GM12878 (cell line): ENCODE measurements around the gene CTSS. TPM values are rescaled to one million over a fixed set of nuclear protein-coding genes. Genes with fewer than 3 reads are reported as not detected.

Experiments used
- BCL3 ChIP-seq: IDR thresholded peaks from 2 replicates; pipeline ENCODE4 v1.6.1; 2011; ENCODE audit warnings: borderline replicate concordance, low read depth, mild to moderate bottlenecking, moderate library complexity, low read length; ENCODE audit not compliant: insufficient read depth, poor library complexity, severe bottlenecking
- CBFB ChIP-seq: IDR thresholded peaks from 2 replicates; pipeline ENCODE4 v1.6.1; 2016; ENCODE audit warnings: antibody characterized with exemption, low read depth
- ETV6 ChIP-seq, 2 experiments: fragments of 450-650 bp in 1 of 2; IDR thresholded peaks in 1 of 2; conservative IDR thresholded peaks in 1 of 2; 2 replicates each; pipeline ENCODE4 v1.6.1; 2014; ENCODE audit warnings: antibody characterized with exemption in 1 of 2, borderline replicate concordance in 1 of 2, low read depth in 1 of 2, mild to moderate bottlenecking in 1 of 2, moderate library complexity in 1 of 2
- EZH2 ChIP-seq: IDR thresholded peaks from 2 replicates; pipeline ENCODE4 v1.6.1; 2012; ENCODE audit warnings: low read depth, mild to moderate bottlenecking, control low read depth, inconsistent platforms, low read length, borderline replicate concordance; ENCODE audit not compliant: control insufficient read depth
- IKZF1 ChIP-seq: fragments of 450-650 bp; conservative IDR thresholded peaks from 2 replicates; pipeline ENCODE4 v1.6.1; 2017; ENCODE audit warnings: antibody characterized with exemption, mild to moderate bottlenecking
- IRF4 ChIP-seq: IDR thresholded peaks from 2 replicates; pipeline ENCODE4 v1.6.1; 2011; ENCODE audit warnings: low read depth, low read length
- KLF5 ChIP-seq: fragments of 450-650 bp; IDR thresholded peaks from 2 replicates; pipeline ENCODE4 v1.6.1; 2014; ENCODE audit warnings: mild to moderate bottlenecking; ENCODE audit not compliant: partially characterized antibody
- MAX ChIP-seq: IDR thresholded peaks from 2 replicates; pipeline ENCODE4 v1.6.1; 2012; ENCODE audit warnings: low read depth, low read length, improper control_type of control experiment
- MTA2 ChIP-seq: fragments of 450-650 bp; IDR thresholded peaks from 2 replicates; pipeline ENCODE4 v1.6.1; 2016; ENCODE audit warnings: low read depth, mild to moderate bottlenecking, moderate library complexity
- MXI1 ChIP-seq: fragments of 150-350 bp; IDR thresholded peaks from 2 replicates; pipeline ENCODE4 v1.6.1; 2011; ENCODE audit warnings: low read depth, mild to moderate bottlenecking, inconsistent platforms, low read length, improper control_type of control experiment
- MYC ChIP-seq: IDR thresholded peaks from 2 replicates; pipeline ENCODE4 v1.6.1; 2011; ENCODE audit warnings: mild to moderate bottlenecking, low read length, moderate library complexity, inconsistent platforms; ENCODE audit not compliant: insufficient read depth, insufficient replicate concordance, insufficient read length, severe bottlenecking
- NBN ChIP-seq: fragments of 450-650 bp; IDR thresholded peaks from 2 replicates; pipeline ENCODE4 v1.6.1; 2016
- PBX3 ChIP-seq: IDR thresholded peaks from 2 replicates; pipeline ENCODE4 v1.6.1; 2011; ENCODE audit warnings: mild to moderate bottlenecking, low read depth, low read length, moderate library complexity; ENCODE audit not compliant: insufficient replicate concordance
- PML ChIP-seq: IDR thresholded peaks from 2 replicates; pipeline ENCODE4 v1.6.1; 2012; ENCODE audit warnings: low read length, inconsistent platforms
- POLR2AphosphoS5 ChIP-seq: IDR thresholded peaks from 2 replicates; pipeline ENCODE4 v1.6.1; 2011; ENCODE audit warnings: mild to moderate bottlenecking, low read length, inconsistent platforms
- RELB ChIP-seq: fragments of 450-650 bp; IDR thresholded peaks from 2 replicates; pipeline ENCODE4 v1.6.1; 2017; ENCODE audit warnings: low read depth, mild to moderate bottlenecking, moderate library complexity
- SPI1 ChIP-seq: IDR thresholded peaks from 2 replicates; pipeline ENCODE4 v1.6.1; 2011; ENCODE audit warnings: low read depth, mild to moderate bottlenecking, low read length, moderate library complexity, borderline replicate concordance; ENCODE audit not compliant: insufficient read depth
- polyA plus RNA-seq, 11 experiments: library from polyadenylated mRNA; depleted of rRNA in 4 of 11; unstranded in 6 of 11; stranded (reverse) in 5 of 11; fragments of >200 nt; fragmentation: Nextera tagmentation in 4 of 11; fragmentation: Illumina TruSeq in 1 of 11; extraction: Ambion mirVana in 4 of 11; extraction: Trizol in 1 of 11; gene quantifications; 1 replicate in 1 of 11; 2 replicates in 10 of 11; pipeline versions ENCODE4 v1.2.1 to v1.2.3, GENCODE V29; 2011 to 2016; ENCODE audit warnings: inconsistent platforms in 2 of 11, missing spikeins in 2 of 11, low read depth in 1 of 11
- total RNA-seq, 4 experiments: library from RNA; depleted of rRNA in 3 of 4; stranded (reverse); fragments of >200 nt in 3 of 4; fragmentation: Illumina TruSeq in 1 of 4; extraction: Trizol in 1 of 4; gene quantifications; 2 replicates each; pipeline versions ENCODE4 v1.2.1 to v1.2.3, GENCODE V29; 2013 to 2021
- TF ChIP-seq, protein P1 (sequence below): fragments of 450-650 bp; IDR thresholded peaks from 2 replicates; pipeline ENCODE4 v1.6.1; 2016; ENCODE audit warnings: mild to moderate bottlenecking
- TF ChIP-seq, protein P2 (sequence below): fragments of 450-650 bp; formaldehyde crosslinking; IDR thresholded peaks from 2 replicates; pipeline ENCODE4 v1.5.0; 2022; ENCODE audit warnings: mild to moderate bottlenecking, missing genetic modification characterization

The CTSS gene
- total and polyA plus RNA-seq, 10 of the 15 experiments (the other 5 are each of a cell fraction or from before 2014, with no cell fraction given): 32.8 to 174 (median 60.9) TPM

- TF ChIP-seq MYC: no peak
- peak; percentile 50 for TF ChIP-seq BCL3
- TF ChIP-seq, protein P1, sequence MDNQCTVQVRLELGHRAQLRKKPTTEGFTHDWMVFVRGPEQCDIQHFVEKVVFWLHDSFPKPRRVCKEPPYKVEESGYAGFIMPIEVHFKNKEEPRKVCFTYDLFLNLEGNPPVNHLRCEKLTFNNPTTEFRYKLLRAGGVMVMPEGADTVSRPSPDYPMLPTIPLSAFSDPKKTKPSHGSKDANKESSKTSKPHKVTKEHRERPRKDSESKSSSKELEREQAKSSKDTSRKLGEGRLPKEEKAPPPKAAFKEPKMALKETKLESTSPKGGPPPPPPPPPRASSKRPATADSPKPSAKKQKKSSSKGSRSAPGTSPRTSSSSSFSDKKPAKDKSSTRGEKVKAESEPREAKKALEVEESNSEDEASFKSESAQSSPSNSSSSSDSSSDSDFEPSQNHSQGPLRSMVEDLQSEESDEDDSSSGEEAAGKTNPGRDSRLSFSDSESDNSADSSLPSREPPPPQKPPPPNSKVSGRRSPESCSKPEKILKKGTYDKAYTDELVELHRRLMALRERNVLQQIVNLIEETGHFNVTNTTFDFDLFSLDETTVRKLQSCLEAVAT: 0 out of 2 replicates have a peak, but pooled peaks have one; percentile 10
- peak; percentile 89 for TF ChIP-seq POLR2AphosphoS5
- TF ChIP-seq CBFB: no peak
- TF ChIP-seq KLF5: no peak
- TF ChIP-seq MTA2: peak; percentile 69; the same call in 1 of the 2 replicates
- TF ChIP-seq IRF4: 0 out of 2 replicates have a peak, but pooled peaks have one; percentile 47
- TF ChIP-seq, protein P2, sequence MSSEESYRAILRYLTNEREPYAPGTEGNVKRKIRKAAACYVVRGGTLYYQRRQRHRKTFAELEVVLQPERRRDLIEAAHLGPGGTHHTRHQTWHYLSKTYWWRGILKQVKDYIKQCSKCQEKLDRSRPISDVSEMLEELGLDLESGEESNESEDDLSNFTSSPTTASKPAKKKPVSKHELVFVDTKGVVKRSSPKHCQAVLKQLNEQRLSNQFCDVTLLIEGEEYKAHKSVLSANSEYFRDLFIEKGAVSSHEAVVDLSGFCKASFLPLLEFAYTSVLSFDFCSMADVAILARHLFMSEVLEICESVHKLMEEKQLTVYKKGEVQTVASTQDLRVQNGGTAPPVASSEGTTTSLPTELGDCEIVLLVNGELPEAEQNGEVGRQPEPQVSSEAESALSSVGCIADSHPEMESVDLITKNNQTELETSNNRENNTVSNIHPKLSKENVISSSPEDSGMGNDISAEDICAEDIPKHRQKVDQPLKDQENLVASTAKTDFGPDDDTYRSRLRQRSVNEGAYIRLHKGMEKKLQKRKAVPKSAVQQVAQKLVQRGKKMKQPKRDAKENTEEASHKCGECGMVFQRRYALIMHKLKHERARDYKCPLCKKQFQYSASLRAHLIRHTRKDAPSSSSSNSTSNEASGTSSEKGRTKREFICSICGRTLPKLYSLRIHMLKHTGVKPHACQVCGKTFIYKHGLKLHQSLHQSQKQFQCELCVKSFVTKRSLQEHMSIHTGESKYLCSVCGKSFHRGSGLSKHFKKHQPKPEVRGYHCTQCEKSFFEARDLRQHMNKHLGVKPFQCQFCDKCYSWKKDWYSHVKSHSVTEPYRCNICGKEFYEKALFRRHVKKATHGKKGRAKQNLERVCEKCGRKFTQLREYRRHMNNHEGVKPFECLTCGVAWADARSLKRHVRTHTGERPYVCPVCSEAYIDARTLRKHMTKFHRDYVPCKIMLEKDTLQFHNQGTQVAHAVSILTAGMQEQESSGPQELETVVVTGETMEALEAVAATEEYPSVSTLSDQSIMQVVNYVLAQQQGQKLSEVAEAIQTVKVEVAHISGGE (CRISPR knock-in tag): no peak
- TF ChIP-seq PML: peak; percentile 70
- TF ChIP-seq SPI1: peak; percentile 100
- no peak for TF ChIP-seq PBX3
- no peak for TF ChIP-seq MAX
- TF ChIP-seq NBN: 0 out of 2 replicates have a peak, but pooled peaks have one; percentile 71
- peak; percentile 70 for TF ChIP-seq IKZF1
- no peak for TF ChIP-seq EZH2
- peak in 1 of 2 experiments; percentile 42; a peak in 1 of 4 replicates for TF ChIP-seq ETV6 (conservative IDR thresholded peaks at IDR 0.05 in 1 of 2, IDR thresholded peaks at IDR 0.05 in 1 of 2; ENCODE audit: borderline replicate concordance in 1 of 2, low read depth in 1 of 2)
- peak; percentile 72; the same call in 1 of the 2 replicates for TF ChIP-seq RELB
- peak; percentile 69; the same call in 1 of the 2 replicates for TF ChIP-seq MXI1
Observed at GRCh38 chr1:150765296-150765976, at the start of gene CTSS (continued).
